Panc1 (cell line): ENCODE data around the gene FOCAD. TPM values are rescaled to one million over a fixed set of nuclear protein-coding genes. Genes with fewer than 3 reads are reported as not detected.

Experiments used
- ATAC-seq: fragments of 200-7000 bp; cut with Tn5 transposase; 2 replicates; pipeline ENCODE4 v1.9.1; 2020; ENCODE audit warnings: mild to moderate bottlenecking, moderate library complexity
- BruUV-seq: library from RNA; stranded (reverse); fragments of 400-500 nt; replicated peaks from 2 replicates; lab custom pipeline; 2021; lab: Mats Ljungman, UMichigan
- CTCF ChIA-PET: fragments of 300-600 bp; sonication (Branson Sonifier 250); formaldehyde crosslinking; loops from one replicate; lab custom pipeline; 2022; ENCODE audit warnings: antibody characterized with exemption; lab: Charles Lee
- POLR2A ChIA-PET: fragments of 300-600 bp; sonication (Branson Sonifier 250); formaldehyde crosslinking; loops from one replicate; lab custom pipeline; 2022; ENCODE audit warnings: antibody characterized with exemption; lab: Charles Lee
- DNase-seq: peaks from one replicate; pipeline ENCODE4 v3.0.0-alpha.2; 2010; ENCODE audit warnings: low read depth, low spot score
- H3K27ac ChIP-seq: 2 replicates; pipeline ENCODE4 v1.5.1; 2011; ENCODE audit warnings: mild to moderate bottlenecking, low read length, inconsistent platforms
- H3K27me3 ChIP-seq: fragments of 200-500 bp; sonication (Bioruptor generic); 2 replicates; pipeline ENCODE4 v1.6.0; 2014; ENCODE audit warnings: low read length, inconsistent platforms; ENCODE audit not compliant: control insufficient read depth, insufficient read depth
- H3K36me3 ChIP-seq: fragments of 200-500 bp; sonication (Bioruptor generic); 2 replicates; pipeline ENCODE4 v1.5.1; 2014; ENCODE audit warnings: inconsistent platforms, mild to moderate bottlenecking, low read length, moderate library complexity; ENCODE audit not compliant: control insufficient read depth, insufficient read depth
- H3K4me1 ChIP-seq: 2 replicates; pipeline ENCODE4 v1.5.1; 2011; ENCODE audit warnings: inconsistent platforms, mild to moderate bottlenecking, low read length, moderate library complexity; ENCODE audit not compliant: control insufficient read depth, insufficient read depth
- H3K4me3 ChIP-seq, 2 experiments: 2 replicates each; pipeline ENCODE4 v1.5.1; 2011 to 2012; ENCODE audit warnings: low read depth in 2 of 2, low read length in 2 of 2, mild to moderate bottlenecking in 2 of 2, inconsistent platforms in 1 of 2, moderate library complexity in 1 of 2
- H3K9me3 ChIP-seq: fragments of 200-500 bp; sonication (Bioruptor generic); 2 replicates; pipeline ENCODE4 v1.5.1; 2014; ENCODE audit warnings: low read depth, mild to moderate bottlenecking, inconsistent platforms, low read length, moderate library complexity; ENCODE audit not compliant: control insufficient read depth, insufficient read depth
- CTCF ChIP-seq: fragments of 450-650 bp; IDR thresholded peaks from 2 replicates; pipeline ENCODE4 v1.5.1; 2017; ENCODE audit warnings: mild to moderate bottlenecking
- POLR2AphosphoS5 ChIP-seq: IDR thresholded peaks from 2 replicates; pipeline ENCODE4 v1.6.1; 2012; ENCODE audit warnings: mild to moderate bottlenecking, low read depth, low read length, moderate library complexity
- SIN3A ChIP-seq: IDR thresholded peaks from 2 replicates; pipeline ENCODE4 v1.6.1; 2012; ENCODE audit warnings: low read depth, mild to moderate bottlenecking, low read length, moderate library complexity, borderline replicate concordance; ENCODE audit not compliant: insufficient read depth
- TCF7L2 ChIP-seq: IDR thresholded peaks from 2 replicates; pipeline ENCODE4 v1.6.1; 2011; ENCODE audit warnings: mild to moderate bottlenecking, low read depth, low read length, inconsistent platforms
- in situ Hi-C: cut with HindIII; loops from 2 replicates; pipeline ENCODE4 v1.10.0; 2016; ENCODE audit warnings: low sequenced_read_pairs, low pct_unique_long_range_greater_than_20kb
- intact Hi-C: fragments of 100-400 bp; cut with micrococcal nuclease; formaldehyde crosslinking; loops from one replicate; pipeline ENCODE4 v1.10.0; 2022; ENCODE audit not compliant: unreplicated experiment
- total RNA-seq: library from RNA; stranded (reverse); gene quantifications from one replicate; pipeline ENCODE4 v1.2.1, GENCODE V29; 2021; ENCODE audit not compliant: unreplicated experiment
- TF ChIP-seq, protein P1 (sequence below), 2 experiments: IDR thresholded peaks; 2 replicates each; pipeline ENCODE4 v1.6.1; 2011 to 2012; ENCODE audit warnings: low read depth in 2 of 2, control low read depth in 1 of 2, low read length in 1 of 2, mild to moderate bottlenecking in 1 of 2, moderate library complexity in 1 of 2; ENCODE audit not compliant: insufficient read depth in 1 of 2

Gene FOCAD
- total RNA-seq, 1 experiment from 2014 or later = 9.8 TPM

GRCh38 chr9:20770947-20771346 is 86.9 kb downstream of the FOCAD start:
- TF ChIP-seq SIN3A (no peak), TCF7L2 (no peak)
- ATAC-seq (no peak), DNase-seq (no peak)
- no peak overlapping the region for H3K27ac ChIP-seq
- CTCF ChIA-PET = no interaction called here
- in situ Hi-C loops (no loop called here), intact Hi-C loops (no loop called here)
- no peaks in the 10 kb centered on the region for H3K4me1 ChIP-seq
- H3K9me3 ChIP-seq = no peaks in the 10 kb centered on the region
- no peaks in the 10 kb centered on the region for H3K36me3 ChIP-seq
- POLR2A ChIA-PET = no interaction called here
- no peak overlapping the region for H3K4me3 ChIP-seq
- no peaks in the 10 kb centered on the region for H3K27me3 ChIP-seq
- BruUV-seq = no TSS peak

- in situ Hi-C loops (no loop called here), intact Hi-C loops (no loop called here)
- no peak overlapping the region for H3K27ac ChIP-seq
- H3K36me3 ChIP-seq = no peaks in the 10 kb centered on the region
- no peak for ATAC-seq
- TF ChIP-seq CTCF = no peak
- TF ChIP-seq, protein P1, sequence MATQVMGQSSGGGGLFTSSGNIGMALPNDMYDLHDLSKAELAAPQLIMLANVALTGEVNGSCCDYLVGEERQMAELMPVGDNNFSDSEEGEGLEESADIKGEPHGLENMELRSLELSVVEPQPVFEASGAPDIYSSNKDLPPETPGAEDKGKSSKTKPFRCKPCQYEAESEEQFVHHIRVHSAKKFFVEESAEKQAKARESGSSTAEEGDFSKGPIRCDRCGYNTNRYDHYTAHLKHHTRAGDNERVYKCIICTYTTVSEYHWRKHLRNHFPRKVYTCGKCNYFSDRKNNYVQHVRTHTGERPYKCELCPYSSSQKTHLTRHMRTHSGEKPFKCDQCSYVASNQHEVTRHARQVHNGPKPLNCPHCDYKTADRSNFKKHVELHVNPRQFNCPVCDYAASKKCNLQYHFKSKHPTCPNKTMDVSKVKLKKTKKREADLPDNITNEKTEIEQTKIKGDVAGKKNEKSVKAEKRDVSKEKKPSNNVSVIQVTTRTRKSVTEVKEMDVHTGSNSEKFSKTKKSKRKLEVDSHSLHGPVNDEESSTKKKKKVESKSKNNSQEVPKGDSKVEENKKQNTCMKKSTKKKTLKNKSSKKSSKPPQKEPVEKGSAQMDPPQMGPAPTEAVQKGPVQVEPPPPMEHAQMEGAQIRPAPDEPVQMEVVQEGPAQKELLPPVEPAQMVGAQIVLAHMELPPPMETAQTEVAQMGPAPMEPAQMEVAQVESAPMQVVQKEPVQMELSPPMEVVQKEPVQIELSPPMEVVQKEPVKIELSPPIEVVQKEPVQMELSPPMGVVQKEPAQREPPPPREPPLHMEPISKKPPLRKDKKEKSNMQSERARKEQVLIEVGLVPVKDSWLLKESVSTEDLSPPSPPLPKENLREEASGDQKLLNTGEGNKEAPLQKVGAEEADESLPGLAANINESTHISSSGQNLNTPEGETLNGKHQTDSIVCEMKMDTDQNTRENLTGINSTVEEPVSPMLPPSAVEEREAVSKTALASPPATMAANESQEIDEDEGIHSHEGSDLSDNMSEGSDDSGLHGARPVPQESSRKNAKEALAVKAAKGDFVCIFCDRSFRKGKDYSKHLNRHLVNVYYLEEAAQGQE (IDR thresholded peaks at IDR 0.05; ENCODE audit: insufficient read depth in 1 of 2, low read depth in 2 of 2, low read length in 1 of 2) = no peak
- POLR2A ChIA-PET = no interaction called here
- DNase-seq = no peak
- no peaks in the 10 kb centered on the region for H3K27me3 ChIP-seq
- no peaks in the 10 kb centered on the region for H3K9me3 ChIP-seq
- H3K4me3 ChIP-seq = no peak overlapping the region
- CTCF ChIA-PET = no interaction called here
- no TSS peak for BruUV-seq
- H3K4me1 ChIP-seq = no peaks in the 10 kb centered on the region
Measured at GRCh38 chr9:20771729-20772128, 87.7 kb downstream of the FOCAD start.

GRCh38 chr9:20775683-20776082 is 91.6 kb downstream of the FOCAD start:
- POLR2A ChIA-PET = no interaction called here

More at GRCh38 chr9:20775683-20776082, 91.6 kb downstream of the FOCAD start:
- Histone ChIP-seq H3K27me3 (no peaks in the 10 kb centered on the region), H3K9me3 (no peaks in the 10 kb centered on the region), H3K4me1 (no peaks in the 10 kb centered on the region), H3K4me3 (no peak overlapping the region), H3K27ac (no peak overlapping the region), H3K36me3 (no peaks in the 10 kb centered on the region)
- CTCF ChIA-PET = no interaction called here
- intact Hi-C loops = no loop called here
- DNase-seq (no peak), ATAC-seq (no peak)
- TF ChIP-seq CTCF = no peak
- TF ChIP-seq TCF7L2 = no peak
- no peak for TF ChIP-seq POLR2AphosphoS5
- TF ChIP-seq SIN3A = no peak
- TF ChIP-seq, protein P1 (IDR thresholded peaks at IDR 0.05; ENCODE audit: insufficient read depth in 1 of 2, low read depth in 2 of 2, low read length in 1 of 2) = no peak
- no TSS peak for BruUV-seq
- in situ Hi-C loops = no loop called here
